ENCODE results near the gene AP5Z1.

DNA sequence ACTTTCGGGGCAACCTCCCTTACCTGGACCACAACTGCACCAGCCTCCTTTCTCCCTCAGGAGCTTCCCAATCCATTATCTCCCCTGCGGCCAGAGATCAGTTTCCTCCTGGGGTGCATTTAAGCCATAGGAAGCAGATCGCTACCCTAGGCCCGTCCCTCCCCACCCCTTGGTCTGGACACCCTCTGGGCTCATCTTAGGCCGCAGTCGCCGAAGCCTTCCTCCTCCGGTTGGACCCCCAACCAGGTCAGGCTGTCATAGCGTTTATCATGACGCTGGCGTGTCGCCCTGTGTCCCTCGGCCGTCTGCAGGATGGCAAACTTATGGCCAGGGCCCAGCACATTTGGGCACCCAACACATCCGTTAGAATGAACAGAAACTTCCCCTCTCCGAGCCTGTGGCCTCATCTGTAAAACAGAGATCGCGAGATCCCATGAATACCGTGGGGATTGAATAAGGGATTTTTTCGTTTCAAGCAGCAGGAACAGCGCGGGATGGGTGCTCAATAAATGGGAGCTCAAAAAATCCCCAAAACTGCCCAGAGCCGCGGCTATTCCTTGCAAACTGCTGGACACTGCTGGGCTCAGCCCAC lies 669 bp upstream of the AP5Z1 start:
- TF ChIP-seq, protein P1, sequence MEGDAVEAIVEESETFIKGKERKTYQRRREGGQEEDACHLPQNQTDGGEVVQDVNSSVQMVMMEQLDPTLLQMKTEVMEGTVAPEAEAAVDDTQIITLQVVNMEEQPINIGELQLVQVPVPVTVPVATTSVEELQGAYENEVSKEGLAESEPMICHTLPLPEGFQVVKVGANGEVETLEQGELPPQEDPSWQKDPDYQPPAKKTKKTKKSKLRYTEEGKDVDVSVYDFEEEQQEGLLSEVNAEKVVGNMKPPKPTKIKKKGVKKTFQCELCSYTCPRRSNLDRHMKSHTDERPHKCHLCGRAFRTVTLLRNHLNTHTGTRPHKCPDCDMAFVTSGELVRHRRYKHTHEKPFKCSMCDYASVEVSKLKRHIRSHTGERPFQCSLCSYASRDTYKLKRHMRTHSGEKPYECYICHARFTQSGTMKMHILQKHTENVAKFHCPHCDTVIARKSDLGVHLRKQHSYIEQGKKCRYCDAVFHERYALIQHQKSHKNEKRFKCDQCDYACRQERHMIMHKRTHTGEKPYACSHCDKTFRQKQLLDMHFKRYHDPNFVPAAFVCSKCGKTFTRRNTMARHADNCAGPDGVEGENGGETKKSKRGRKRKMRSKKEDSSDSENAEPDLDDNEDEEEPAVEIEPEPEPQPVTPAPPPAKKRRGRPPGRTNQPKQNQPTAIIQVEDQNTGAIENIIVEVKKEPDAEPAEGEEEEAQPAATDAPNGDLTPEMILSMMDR (IDR thresholded peaks at IDR 0.05), result no peak
- TF ChIP-seq POLR2A (IDR thresholded peaks at IDR 0.05), result no peak

Data from Peyer's patch (tissue), 4 donors.